Tibial nerve (tissue), 4 donors: ENCODE results near the gene PLA2G6. TPM values are rescaled to one million over a fixed set of nuclear protein-coding genes. Genes with fewer than 3 reads are reported as not detected.

Source experiments
- DNase-seq, 2 donors: peaks; one replicate each; pipeline ENCODE4 v3.0.0-alpha.2; 2019; ENCODE audit warnings: low spot score in 2 of 2
- H3K27ac ChIP-seq, 4 donors: fragments of 200-600 bp; sonication (generic) in 3 of 4; one replicate each; pipeline ENCODE4 v1.5.1; 2017 to 2019; ENCODE audit warnings: mild to moderate bottlenecking in 1 of 4
- H3K27me3 ChIP-seq, 2 donors: fragments of 200-600 bp; sonication (generic) in 1 of 2; one replicate each; pipeline versions ENCODE4 v1.5.1 to v1.6.0; 2017 to 2019
- H3K36me3 ChIP-seq, 3 donors: fragments of 200-600 bp; sonication (generic); one replicate each; pipeline ENCODE4 v1.5.1; 2018 to 2019
- H3K4me1 ChIP-seq, 4 donors: fragments of 200-600 bp; sonication (generic) in 3 of 4; one replicate each; pipeline ENCODE4 v1.5.1; 2017 to 2019
- H3K4me3 ChIP-seq, 4 donors: fragments of 200-600 bp; sonication (generic) in 3 of 4; one replicate each; pipeline ENCODE4 v1.5.1; 2017 to 2019; ENCODE audit warnings: mild to moderate bottlenecking in 1 of 4, moderate library complexity in 1 of 4
- H3K9me3 ChIP-seq, 4 donors: fragments of 200-600 bp; sonication (generic) in 3 of 4; one replicate each; pipeline ENCODE4 v1.5.1; 2017 to 2019
- EP300 ChIP-seq, 2 donors: sonication (generic); formaldehyde crosslinking; IDR thresholded peaks; one replicate each; pipeline ENCODE4 v1.6.1; 2017; ENCODE audit warnings: antibody characterized with exemption in 2 of 2, mild to moderate bottlenecking in 1 of 2
- POLR2A ChIP-seq, 2 donors: fragments of 450-650 bp; IDR thresholded peaks; one replicate each; pipeline ENCODE4 v1.6.1; 2017; ENCODE audit warnings: antibody characterized with exemption in 2 of 2, mild to moderate bottlenecking in 2 of 2, moderate library complexity in 2 of 2
- WGBS, 2 donors: methylation state at CpG; one replicate each; pipeline ENCODE4 v1.1.5; 2018; 5-methylcytosine and 5-hydroxymethylcytosine counted together
- total RNA-seq, 4 donors: library from RNA; depleted of rRNA; stranded (reverse); fragments of >200 nt; gene quantifications; one replicate each; pipeline ENCODE4 v1.1.0, GENCODE V29; 2016
- TF ChIP-seq, protein P1 (sequence below), 5 experiments: fragments of 200-600 bp in 3 of 5; fragments of 450-650 bp in 2 of 5; sonication (generic) in 3 of 5; IDR thresholded peaks; one replicate each; pipeline ENCODE4 v1.5.1; 2016 to 2019; ENCODE audit warnings: antibody characterized with exemption in 5 of 5, mild to moderate bottlenecking in 3 of 5, moderate library complexity in 2 of 5

PLA2G6 gene
- total RNA-seq, 4 donors from 2014 or later = 48.5 to 60.3 (median 55.1) TPM

DNA sequence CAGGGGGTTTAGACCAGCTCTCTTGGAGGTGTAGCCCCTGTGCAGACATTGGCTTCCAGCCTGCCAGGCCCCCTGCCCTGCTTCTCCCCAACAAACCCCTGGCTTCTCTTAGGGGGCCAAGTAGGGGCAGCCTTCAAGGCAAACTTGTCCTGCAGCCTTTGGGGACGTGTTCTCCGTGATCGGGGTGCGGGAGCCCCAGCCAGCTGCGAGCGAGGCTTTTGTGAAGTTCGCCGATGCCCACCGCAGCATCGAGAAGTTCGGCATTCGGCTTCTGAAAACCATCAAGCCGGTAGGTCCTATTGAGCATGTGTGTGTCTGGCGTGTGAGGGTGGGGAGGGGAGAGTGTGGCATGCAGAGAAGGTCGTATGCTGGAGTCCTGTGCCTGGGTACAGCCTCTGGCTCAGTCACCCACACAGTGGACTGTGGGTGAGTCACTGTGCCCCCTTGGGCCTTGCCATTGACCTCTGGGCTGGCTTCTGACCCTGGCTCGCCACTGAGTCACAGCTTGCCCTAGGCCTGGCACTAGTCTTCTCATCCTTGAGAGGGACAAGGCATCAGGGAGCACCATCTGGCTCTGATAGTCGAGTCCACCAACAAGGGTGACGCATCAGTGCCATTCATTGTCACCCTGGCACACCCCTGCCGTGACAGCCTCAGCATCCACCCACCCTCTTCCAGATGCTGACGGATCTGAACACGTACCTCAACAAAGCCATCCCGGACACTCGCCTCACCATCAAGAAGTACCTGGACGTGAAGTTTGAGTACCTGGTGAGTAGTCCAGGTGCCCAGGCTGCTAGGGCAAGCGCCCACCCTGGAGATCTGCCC lies 109.1 kb downstream of the PLA2G6 start:
- no peaks in the 10 kb centered on the region for H3K9me3 ChIP-seq
- DNase-seq = no peak
- WGBS, 2 donors = 77 to 78% methylated on average over 24 to 25 of the region's 25 CpGs
- H3K4me3 ChIP-seq = no peak overlapping the region
- no peaks in the 10 kb centered on the region for H3K27me3 ChIP-seq
- TF ChIP-seq, protein P1, sequence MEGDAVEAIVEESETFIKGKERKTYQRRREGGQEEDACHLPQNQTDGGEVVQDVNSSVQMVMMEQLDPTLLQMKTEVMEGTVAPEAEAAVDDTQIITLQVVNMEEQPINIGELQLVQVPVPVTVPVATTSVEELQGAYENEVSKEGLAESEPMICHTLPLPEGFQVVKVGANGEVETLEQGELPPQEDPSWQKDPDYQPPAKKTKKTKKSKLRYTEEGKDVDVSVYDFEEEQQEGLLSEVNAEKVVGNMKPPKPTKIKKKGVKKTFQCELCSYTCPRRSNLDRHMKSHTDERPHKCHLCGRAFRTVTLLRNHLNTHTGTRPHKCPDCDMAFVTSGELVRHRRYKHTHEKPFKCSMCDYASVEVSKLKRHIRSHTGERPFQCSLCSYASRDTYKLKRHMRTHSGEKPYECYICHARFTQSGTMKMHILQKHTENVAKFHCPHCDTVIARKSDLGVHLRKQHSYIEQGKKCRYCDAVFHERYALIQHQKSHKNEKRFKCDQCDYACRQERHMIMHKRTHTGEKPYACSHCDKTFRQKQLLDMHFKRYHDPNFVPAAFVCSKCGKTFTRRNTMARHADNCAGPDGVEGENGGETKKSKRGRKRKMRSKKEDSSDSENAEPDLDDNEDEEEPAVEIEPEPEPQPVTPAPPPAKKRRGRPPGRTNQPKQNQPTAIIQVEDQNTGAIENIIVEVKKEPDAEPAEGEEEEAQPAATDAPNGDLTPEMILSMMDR (IDR thresholded peaks at IDR 0.05) = no peak
- peak in 1 of 2 donors; percentile 59 for TF ChIP-seq EP300 (IDR thresholded peaks at IDR 0.05)
- peaks cover 4 to 81% (median 7%) of the 10 kb centered on the region in 3 donors for H3K36me3 ChIP-seq
- peaks cover 0 to 60% (median 12%) of the 10 kb centered on the region in 4 donors for H3K4me1 ChIP-seq
- H3K27ac ChIP-seq = peak overlapping the region; percentile 33 to 96 (median 56)

DNA sequence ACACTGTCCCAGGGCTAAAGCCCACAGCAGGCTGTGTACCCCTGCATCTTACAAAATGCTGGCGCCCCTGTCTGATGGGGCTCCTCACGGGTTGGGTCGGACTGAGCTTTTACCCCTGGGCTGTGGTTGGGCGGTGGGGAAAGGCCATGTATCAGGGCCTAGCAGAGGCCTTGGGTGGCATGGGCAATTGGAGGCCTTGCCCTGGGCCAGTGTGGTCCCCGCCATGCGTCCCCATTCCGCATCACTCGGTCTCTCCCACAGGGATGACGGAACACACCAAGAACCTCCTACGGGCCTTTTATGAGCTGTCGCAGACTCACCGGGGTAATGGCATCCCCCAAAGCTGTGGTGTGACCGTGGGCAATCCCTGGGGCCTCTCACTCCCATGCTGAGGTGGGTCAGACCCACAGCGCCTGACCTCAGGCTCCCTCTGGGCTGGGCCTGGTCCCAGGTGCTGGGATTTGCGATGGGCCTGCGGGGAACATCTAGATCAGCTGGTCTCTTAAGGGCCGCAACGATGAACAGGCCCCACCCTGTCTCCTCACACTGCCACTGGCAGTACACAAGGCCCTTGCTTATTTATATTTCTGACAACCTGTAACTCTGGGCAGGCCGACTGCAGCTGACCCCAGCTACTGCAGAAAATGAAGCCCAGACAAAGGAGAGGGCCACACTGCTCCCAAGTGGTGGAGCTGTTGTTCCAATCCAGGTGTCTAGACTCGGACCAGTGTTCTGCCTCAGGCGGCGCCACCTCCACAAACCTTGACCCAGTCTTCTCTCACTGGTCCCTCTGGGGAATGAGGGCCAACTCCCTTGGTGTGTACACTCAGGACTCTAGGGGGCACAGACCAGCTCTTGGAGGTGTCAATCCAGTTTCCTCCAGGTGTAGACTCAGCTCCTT lies 110.0 kb downstream of the PLA2G6 start:
- H3K4me3 ChIP-seq = no peak overlapping the region
- H3K27me3 ChIP-seq = no peaks in the 10 kb centered on the region
- no peaks in the 10 kb centered on the region for H3K9me3 ChIP-seq
- no peak for DNase-seq
- peaks cover 4 to 88% (median 7%) of the 10 kb centered on the region in 3 donors for H3K36me3 ChIP-seq
- H3K4me1 ChIP-seq = peaks cover 0 to 65% (median 12%) of the 10 kb centered on the region in 4 donors
- 87 to 94% methylated on average over 7 to 19 of the region's 22 CpGs for WGBS, 2 donors
- H3K27ac ChIP-seq = peak overlapping the region; percentile 33 to 96 (median 68)
- TF ChIP-seq EP300 (IDR thresholded peaks at IDR 0.05) (no peak), POLR2A (IDR thresholded peaks at IDR 0.05) (no peak)
- TF ChIP-seq, protein P1 (IDR thresholded peaks at IDR 0.05) = no peak

DNA sequence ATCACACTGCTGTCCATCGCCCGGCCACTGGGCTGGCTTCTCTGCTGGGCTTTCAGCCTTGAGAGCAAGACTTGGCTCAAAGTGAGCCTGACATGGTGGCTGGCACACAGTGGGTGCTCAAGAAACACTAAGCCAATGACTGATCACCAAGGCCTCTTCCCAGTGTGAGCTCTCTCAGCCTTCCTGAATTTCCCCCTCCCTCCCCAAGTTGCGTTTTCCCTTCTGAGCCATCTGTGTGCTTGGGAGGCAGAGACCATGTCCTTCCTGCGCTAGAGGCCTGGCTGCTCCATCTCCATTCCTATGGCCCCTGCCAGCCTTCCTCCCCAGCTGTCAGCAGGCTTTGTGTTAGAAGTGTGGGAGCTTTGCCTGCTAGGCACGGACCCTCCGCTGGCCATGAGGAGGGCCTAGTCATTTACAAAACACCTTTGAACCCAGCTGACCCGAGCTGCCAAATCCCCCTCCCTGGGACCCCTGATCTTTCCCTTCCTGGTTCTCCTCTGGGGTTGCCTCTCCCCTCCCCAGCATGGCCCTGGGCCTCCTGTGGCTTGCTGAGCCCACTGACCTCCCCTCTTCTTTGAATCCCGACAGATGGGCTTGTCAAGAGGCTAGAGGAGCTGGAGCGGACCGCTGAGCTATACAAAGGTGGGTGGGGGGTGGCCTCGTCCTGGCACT lies 111.2 kb downstream of the PLA2G6 start:
- TF ChIP-seq POLR2A (IDR thresholded peaks at IDR 0.05) (no peak), EP300 (IDR thresholded peaks at IDR 0.05) (no peak)
- TF ChIP-seq, protein P1 (IDR thresholded peaks at IDR 0.05) = no peak
- DNase-seq = no peak
- Histone ChIP-seq H3K9me3 (no peaks in the 10 kb centered on the region), H3K4me3 (no peak overlapping the region), H3K27ac (peak overlapping the region; percentile 69 to 96 (median 84)), H3K27me3 (no peaks in the 10 kb centered on the region), H3K4me1 (peaks cover 0 to 59% (median 12%) of the 10 kb centered on the region in 4 donors), H3K36me3 (peaks cover 4 to 97% (median 11%) of the 10 kb centered on the region in 3 donors)
- WGBS, 2 donors = 83% methylated on average over 9 to 11 of the region's 11 CpGs

DNA sequence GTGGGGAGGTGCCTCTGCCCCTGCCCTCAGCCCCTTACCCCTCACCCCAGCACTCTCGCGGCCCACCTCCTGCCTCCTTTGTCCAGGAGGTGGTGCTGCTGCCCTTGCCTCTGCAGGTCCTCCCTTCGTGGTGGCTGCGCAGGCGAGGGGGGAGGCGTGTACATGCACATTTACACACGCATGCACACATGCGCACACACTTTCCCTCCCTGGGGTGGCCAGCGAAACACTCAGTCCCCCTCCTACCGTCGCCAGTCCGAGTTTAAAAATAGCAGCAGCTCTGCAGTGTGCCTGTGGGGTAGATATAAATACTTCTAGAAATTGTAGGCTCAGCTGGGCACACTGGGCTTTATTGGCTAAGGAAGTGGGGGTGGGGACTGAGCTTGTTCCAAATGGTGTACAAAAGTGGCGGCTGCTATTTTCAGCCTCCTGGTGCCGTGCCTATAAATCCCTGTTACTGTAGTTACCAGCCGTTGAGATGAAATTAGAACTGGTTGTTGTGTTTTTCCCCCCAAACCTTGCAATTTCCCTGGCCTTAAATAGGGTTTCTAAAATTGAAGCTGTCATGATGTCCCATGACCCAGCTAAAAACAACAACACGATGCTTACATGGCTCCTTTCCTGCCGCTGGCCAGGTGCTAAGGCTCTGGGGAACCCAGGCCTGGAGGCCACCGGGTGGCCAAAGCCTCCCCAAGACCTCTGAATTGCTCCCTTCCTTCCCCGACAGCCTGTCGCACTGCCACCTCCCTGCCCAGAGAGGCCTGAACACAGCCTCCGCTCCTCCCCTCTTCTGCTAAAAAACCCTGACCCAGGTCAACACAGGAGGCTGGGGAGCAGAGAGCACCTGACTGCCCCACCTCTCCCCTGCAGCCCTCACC lies 112.0 kb downstream of the PLA2G6 start:
- DNase-seq = peak in 1 of 2 donors; percentile 38
- 47 to 48% methylated on average over 21 of the region's 21 CpGs for WGBS, 2 donors
- Histone ChIP-seq H3K27me3 (no peaks in the 10 kb centered on the region), H3K36me3 (peaks cover 4 to 97% (median 19%) of the 10 kb centered on the region in 3 donors), H3K4me3 (no peak overlapping the region), H3K9me3 (no peaks in the 10 kb centered on the region), H3K27ac (peak overlapping the region; percentile 69 to 96 (median 84)), H3K4me1 (peaks cover 0 to 51% (median 12%) of the 10 kb centered on the region in 4 donors)
- TF ChIP-seq POLR2A (IDR thresholded peaks at IDR 0.05) (no peak), EP300 (IDR thresholded peaks at IDR 0.05) (peak; percentile 30 to 86)
- TF ChIP-seq, protein P1 (IDR thresholded peaks at IDR 0.05) = peak; percentile 31 to 74 (median 69)
